SK-N-SH (cell line): ENCODE measurements around the gene KRT6B. TPM values are rescaled to one million over a fixed set of nuclear protein-coding genes. Genes with fewer than 3 reads are reported as not detected.

Experiments used
- CTCF ChIA-PET: fragments of 300-600, 350-600 bp; formaldehyde crosslinking; extraction: SDS; loops from one replicate; lab custom pipeline; 2021; lab: Yijun Ruan, JAX
- POLR2A ChIA-PET: fragments of 350-600 bp; sonication (Branson Sonifier 250); formaldehyde crosslinking; extraction: SDS; loops from one replicate; lab custom pipeline; 2020; ENCODE audit warnings: antibody characterized with exemption, inconsistent platforms; lab: Yijun Ruan, JAX
- DNase-seq: peaks from one replicate; pipeline ENCODE4 v3.0.0; 2012
- H2AFZ ChIP-seq: fragments of 200-600 bp; sonication (generic); 2 replicates; pipeline ENCODE4 v1.8.1; 2016; ENCODE audit warnings: antibody characterized with exemption, mild to moderate bottlenecking, low read depth
- H3F3A ChIP-seq: fragments of 200-600 bp; sonication (generic); replicated peaks from 2 replicates; pipeline ENCODE3; 2016; ENCODE audit warnings: antibody characterized with exemption, mild to moderate bottlenecking; ENCODE audit not compliant: insufficient read depth
- H3K27ac ChIP-seq, 2 experiments: fragments of 200-500 bp in 1 of 2; fragments of 200-600 bp in 1 of 2; sonication (Bioruptor generic) in 1 of 2; sonication (generic), shearing (Covaris generic) in 1 of 2; 2 replicates each; pipeline versions ENCODE4 v1.5.1 to v1.6.1; 2014 to 2016; ENCODE audit warnings: low read depth in 2 of 2, inconsistent platforms in 1 of 2, low read length in 1 of 2, mild to moderate bottlenecking in 1 of 2, mixed read lengths in 1 of 2
- H3K27me3 ChIP-seq: fragments of 200-600 bp; sonication (generic), shearing (Covaris generic); 2 replicates; pipeline ENCODE4 v1.6.1; 2016; ENCODE audit warnings: mixed run types; ENCODE audit not compliant: insufficient read depth
- H3K36me3 ChIP-seq, 2 experiments: fragments of 200-500 bp in 1 of 2; fragments of 200-600 bp in 1 of 2; sonication (Bioruptor generic) in 1 of 2; sonication (generic) in 1 of 2; replicated peaks in 1 of 2; 2 replicates each; pipeline versions ENCODE3 to v1.5.1; 2014 to 2016; ENCODE audit warnings: low read length in 1 of 2, mild to moderate bottlenecking in 1 of 2; ENCODE audit not compliant: insufficient read depth in 2 of 2, control insufficient read depth in 1 of 2
- H3K4me1 ChIP-seq, 2 experiments: fragments of 200-500 bp in 1 of 2; fragments of 200-600 bp in 1 of 2; sonication (Bioruptor generic) in 1 of 2; sonication (generic), shearing (Covaris generic) in 1 of 2; 2 replicates each; pipeline versions ENCODE4 v1.5.1 to v1.6.1; 2014 to 2016; ENCODE audit warnings: low read depth in 1 of 2, low read length in 1 of 2, mixed run types in 1 of 2; ENCODE audit not compliant: insufficient read depth in 2 of 2, control insufficient read depth in 1 of 2
- H3K4me2 ChIP-seq: fragments of 200-600 bp; sonication (generic), shearing (Covaris generic); 2 replicates; pipeline ENCODE4 v1.6.1; 2017; ENCODE audit warnings: mixed run types
- H3K4me3 ChIP-seq, 2 experiments: fragments of 200-500 bp in 1 of 2; fragments of 200-600 bp in 1 of 2; sonication (Bioruptor generic) in 1 of 2; sonication (generic), shearing (Covaris generic) in 1 of 2; 2 replicates each; pipeline versions ENCODE4 v1.5.1 to v1.8.1; 2014 to 2016; ENCODE audit warnings: low read depth in 2 of 2, inconsistent platforms in 1 of 2, low read length in 1 of 2, mild to moderate bottlenecking in 1 of 2, mixed read lengths in 1 of 2, moderate library complexity in 1 of 2
- H3K79me2 ChIP-seq: fragments of 200-600 bp; sonication (generic); 2 replicates; pipeline ENCODE4 v1.8.1; 2017; ENCODE audit warnings: mild to moderate bottlenecking; ENCODE audit not compliant: insufficient read depth
- H3K9ac ChIP-seq: fragments of 200-600 bp; sonication (generic); 2 replicates; pipeline ENCODE4 v1.6.1; 2017; ENCODE audit warnings: mixed run types
- H3K9me2 ChIP-seq: fragments of 200-600 bp; sonication (generic); 2 replicates; pipeline ENCODE4 v1.6.1; 2017; ENCODE audit warnings: mixed run types
- H3K9me3 ChIP-seq: fragments of 200-600 bp; sonication (generic); 2 replicates; pipeline ENCODE4 v1.6.1; 2017; ENCODE audit warnings: mixed run types, mild to moderate bottlenecking, moderate library complexity
- H4K20me1 ChIP-seq: fragments of 200-600 bp; sonication (generic); 2 replicates; pipeline ENCODE4 v1.6.1; 2017; ENCODE audit warnings: mild to moderate bottlenecking, mixed run types; ENCODE audit not compliant: insufficient read depth
- FOSL2 ChIP-seq: IDR thresholded peaks from 2 replicates; pipeline ENCODE4 v1.4.0; 2012; ENCODE audit warnings: low read depth, mild to moderate bottlenecking, moderate library complexity, borderline replicate concordance
- FOXJ3 ChIP-seq: sonication (generic); formaldehyde crosslinking; IDR thresholded peaks from 2 replicates; pipeline ENCODE4 v1.5.1; 2020; ENCODE audit warnings: mild to moderate bottlenecking, missing genetic modification reagents
- FOXM1 ChIP-seq: IDR thresholded peaks from 2 replicates; pipeline ENCODE4 v1.4.0; 2012; ENCODE audit warnings: low read depth, mild to moderate bottlenecking
- GATA2 ChIP-seq: sonication (generic); formaldehyde crosslinking; IDR thresholded peaks from 2 replicates; pipeline ENCODE4 v1.5.0; 2020; ENCODE audit warnings: mild to moderate bottlenecking, missing genetic modification reagents
- MEF2A ChIP-seq: IDR thresholded peaks from 2 replicates; pipeline ENCODE4 v1.4.0; 2012; ENCODE audit warnings: low read depth, borderline replicate concordance
- NRF1 ChIP-seq: IDR thresholded peaks from 2 replicates; pipeline ENCODE4 v1.6.1; 2012; ENCODE audit warnings: low read depth, mild to moderate bottlenecking, low read length
- RAD21 ChIP-seq: IDR thresholded peaks from 2 replicates; pipeline ENCODE4 v1.6.1; 2012; ENCODE audit warnings: mild to moderate bottlenecking, low read length
- SMC3 ChIP-seq: IDR thresholded peaks from 2 replicates; pipeline ENCODE4 v1.6.1; 2012; ENCODE audit warnings: low read depth, low read length, improper control_type of control experiment
- TAF1 ChIP-seq: IDR thresholded peaks from 2 replicates; pipeline ENCODE4 v1.6.1; 2012; ENCODE audit warnings: low read depth, mild to moderate bottlenecking, low read length, moderate library complexity, borderline replicate concordance
- TCF12 ChIP-seq: IDR thresholded peaks from 2 replicates; pipeline ENCODE4 v1.4.0; 2012
- TEAD4 ChIP-seq: IDR thresholded peaks from 2 replicates; pipeline ENCODE4 v1.4.0; 2012; ENCODE audit warnings: mild to moderate bottlenecking, borderline replicate concordance; ENCODE audit not compliant: insufficient read depth
- YY1 ChIP-seq: IDR thresholded peaks from 2 replicates; pipeline ENCODE4 v1.4.0; 2012; ENCODE audit warnings: low read depth, mild to moderate bottlenecking
- WGBS: methylation state at CpG from one replicate; pipeline ENCODE4 v1.1.6; 2017; ENCODE audit warnings: low lambda C conversion rate; 5-methylcytosine and 5-hydroxymethylcytosine counted together
- polyA plus RNA-seq, 3 experiments: library from polyadenylated mRNA; depleted of rRNA; stranded (reverse); fragments of >200 nt; gene quantifications; 2 replicates each; pipeline ENCODE4 v1.2.3, GENCODE V29; 2012
- TF ChIP-seq, protein P1 (sequence below): IDR thresholded peaks from 2 replicates; pipeline ENCODE4 v1.4.0; 2012; ENCODE audit warnings: low read depth
- TF ChIP-seq, protein P2 (sequence below): IDR thresholded peaks from 2 replicates; pipeline ENCODE4 v1.4.0; 2012; ENCODE audit warnings: low read depth, borderline replicate concordance
- TF ChIP-seq, protein P3 (sequence below): fragments of 150-350 bp; IDR thresholded peaks from 2 replicates; pipeline ENCODE4 v1.6.1; 2017; ENCODE audit warnings: antibody characterized with exemption, low read length, low read depth, borderline replicate concordance
- TF ChIP-seq, protein P4 (sequence below): fragments of 200-600 bp; sonication (generic); IDR thresholded peaks from 2 replicates; pipeline ENCODE4 v1.6.1; 2017; ENCODE audit warnings: antibody characterized with exemption, mild to moderate bottlenecking, moderate library complexity
- TF ChIP-seq, protein P5 (sequence below): IDR thresholded peaks from 2 replicates; pipeline ENCODE4; 2012
- TF ChIP-seq, protein P6 (sequence below): fragments of 150-350 bp; IDR thresholded peaks from 2 replicates; pipeline ENCODE4 v1.6.1; 2016; ENCODE audit warnings: mild to moderate bottlenecking, low read depth, low read length

The KRT6B gene
- polyA plus RNA-seq, 1 of the 3 experiments (the other 2 are of a cell fraction) = not detected

DNA sequence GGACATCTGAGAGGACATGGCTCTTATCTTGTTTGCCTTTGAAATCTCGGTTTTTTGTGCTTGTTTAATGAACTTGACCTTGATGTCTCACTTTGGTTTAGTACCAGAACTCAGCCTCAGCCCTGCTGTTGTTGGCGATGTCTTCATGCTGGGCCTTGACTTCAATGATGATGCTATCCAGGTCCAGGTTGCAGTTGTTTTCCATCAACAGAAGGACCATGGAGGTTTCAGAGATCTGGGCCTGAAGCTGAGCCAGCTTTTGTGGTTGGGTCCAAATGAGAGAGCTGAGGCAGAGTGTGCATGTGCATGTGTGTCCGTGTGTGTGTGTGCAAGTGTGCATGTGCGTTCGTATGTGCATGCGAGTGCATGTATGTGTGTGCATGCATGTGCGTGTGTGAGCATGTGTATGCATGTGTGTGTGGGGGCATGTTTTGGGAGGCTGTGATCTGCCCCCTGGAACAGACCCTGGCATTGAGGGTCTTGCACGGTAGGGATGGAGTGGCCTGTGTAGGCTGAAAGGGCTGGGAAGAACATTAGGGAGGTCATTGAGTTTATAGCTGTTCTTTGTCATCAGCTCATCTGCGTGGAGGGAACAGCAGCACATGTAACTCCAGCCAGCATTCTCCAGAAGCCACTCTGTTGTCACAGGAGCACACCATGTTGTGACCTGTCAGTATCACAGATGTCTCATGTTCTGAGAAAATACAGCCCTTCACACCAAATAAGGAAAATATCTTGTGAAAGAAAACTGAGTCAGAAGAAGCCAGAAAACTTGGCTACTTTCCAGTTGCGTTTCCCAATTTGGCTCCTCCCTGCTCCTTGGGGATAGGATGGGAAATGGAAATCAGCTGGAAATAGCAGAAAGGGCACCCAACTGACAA lies 35.8 kb downstream of the KRT6B start:
- Histone ChIP-seq H3K9me2 (no peaks in the 10 kb centered on the region), H3K4me1 (peaks cover 0 to 5% of the 10 kb centered on the region in 2 experiments; a peak in 1 of 4 replicates), H3F3A (no peaks in the 10 kb centered on the region), H3K4me3 (no peak overlapping the region), H4K20me1 (no peaks in the 10 kb centered on the region), H3K4me2 (no peak overlapping the region), H2AFZ (no peak overlapping the region), H3K27me3 (peaks cover 8% of the 10 kb centered on the region; the same call in 1 of the 2 replicates), H3K9ac (no peak overlapping the region), H3K27ac (no peak overlapping the region), H3K36me3 (no peaks in the 10 kb centered on the region), H3K9me3 (no peaks in the 10 kb centered on the region), H3K79me2 (no peaks in the 10 kb centered on the region)
- 51% methylated on average over 10 of the region's 10 CpGs for WGBS
- POLR2A ChIA-PET = no interaction called here
- CTCF ChIA-PET = interaction anchor here (1.2 kb wide), 1 partner anchor 9 kb away, joined by 3 read pairs; no protein-coding TSS in a partner anchor
- no peak for DNase-seq
- TF ChIP-seq SMC3 = no peak
- no peak for TF ChIP-seq NRF1
- TF ChIP-seq, protein P1, sequence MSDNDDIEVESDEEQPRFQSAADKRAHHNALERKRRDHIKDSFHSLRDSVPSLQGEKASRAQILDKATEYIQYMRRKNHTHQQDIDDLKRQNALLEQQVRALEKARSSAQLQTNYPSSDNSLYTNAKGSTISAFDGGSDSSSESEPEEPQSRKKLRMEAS = no peak
- TF ChIP-seq, protein P2, sequence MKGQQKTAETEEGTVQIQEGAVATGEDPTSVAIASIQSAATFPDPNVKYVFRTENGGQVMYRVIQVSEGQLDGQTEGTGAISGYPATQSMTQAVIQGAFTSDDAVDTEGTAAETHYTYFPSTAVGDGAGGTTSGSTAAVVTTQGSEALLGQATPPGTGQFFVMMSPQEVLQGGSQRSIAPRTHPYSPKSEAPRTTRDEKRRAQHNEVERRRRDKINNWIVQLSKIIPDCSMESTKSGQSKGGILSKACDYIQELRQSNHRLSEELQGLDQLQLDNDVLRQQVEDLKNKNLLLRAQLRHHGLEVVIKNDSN = no peak
- no peak for TF ChIP-seq RAD21
- no peak for TF ChIP-seq FOSL2
- TF ChIP-seq TCF12 = 0 out of 2 replicates have a peak, but pooled peaks have one; percentile 8

DNA sequence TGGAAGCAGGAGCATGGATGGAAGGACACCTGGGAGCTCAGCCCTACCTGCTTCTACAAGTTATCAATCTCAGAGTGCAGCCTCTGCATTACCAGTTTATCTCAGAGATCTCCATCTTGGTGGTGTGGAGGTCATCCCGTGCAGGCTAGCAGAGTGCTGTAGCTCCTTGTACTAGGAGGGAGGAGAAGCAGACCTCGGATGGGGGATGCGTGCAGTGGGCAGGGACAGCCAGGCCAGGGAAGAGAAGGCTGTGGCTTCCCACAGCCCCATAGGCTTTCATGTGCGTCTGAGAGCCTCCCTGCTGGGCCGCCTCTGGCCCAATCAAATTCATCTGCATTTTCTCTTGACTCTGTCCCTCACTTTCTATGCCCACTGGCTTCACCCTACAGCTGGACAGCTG lies 37.0 kb downstream of the KRT6B start:
- Histone ChIP-seq H3F3A (no peaks in the 10 kb centered on the region), H3K9me2 (no peaks in the 10 kb centered on the region), H3K9ac (no peak overlapping the region), H3K4me2 (no peak overlapping the region), H3K36me3 (no peaks in the 10 kb centered on the region), H3K4me3 (no peak overlapping the region), H3K4me1 (peaks cover 0 to 5% of the 10 kb centered on the region in 2 experiments; a peak in 1 of 4 replicates), H3K79me2 (no peaks in the 10 kb centered on the region), H4K20me1 (no peaks in the 10 kb centered on the region), H2AFZ (no peak overlapping the region), H3K9me3 (no peaks in the 10 kb centered on the region), H3K27me3 (peaks cover 8% of the 10 kb centered on the region; the same call in 1 of the 2 replicates), H3K27ac (no peak overlapping the region)
- DNase-seq = no peak
- ChIA-PET POLR2A (no interaction called here), CTCF (interaction anchor here (0.6 to 1.8 kb wide), 3 partner anchors 43 to 296 kb away, joined by 3 to 9 read pairs (median 3); no protein-coding TSS in a partner anchor)
- 55% methylated on average over 2 of the region's 5 CpGs for WGBS
- TF ChIP-seq YY1 (no peak), MEF2A (no peak), NRF1 (no peak), TCF12 (no peak), RAD21 (no peak), GATA2 (CRISPR knock-in tag) (no peak), FOSL2 (no peak), TEAD4 (no peak), FOXM1 (no peak), TAF1 (no peak), FOXJ3 (no peak)
- TF ChIP-seq, protein P3, sequence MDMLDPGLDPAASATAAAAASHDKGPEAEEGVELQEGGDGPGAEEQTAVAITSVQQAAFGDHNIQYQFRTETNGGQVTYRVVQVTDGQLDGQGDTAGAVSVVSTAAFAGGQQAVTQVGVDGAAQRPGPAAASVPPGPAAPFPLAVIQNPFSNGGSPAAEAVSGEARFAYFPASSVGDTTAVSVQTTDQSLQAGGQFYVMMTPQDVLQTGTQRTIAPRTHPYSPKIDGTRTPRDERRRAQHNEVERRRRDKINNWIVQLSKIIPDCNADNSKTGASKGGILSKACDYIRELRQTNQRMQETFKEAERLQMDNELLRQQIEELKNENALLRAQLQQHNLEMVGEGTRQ = no peak
- TF ChIP-seq, protein P4, sequence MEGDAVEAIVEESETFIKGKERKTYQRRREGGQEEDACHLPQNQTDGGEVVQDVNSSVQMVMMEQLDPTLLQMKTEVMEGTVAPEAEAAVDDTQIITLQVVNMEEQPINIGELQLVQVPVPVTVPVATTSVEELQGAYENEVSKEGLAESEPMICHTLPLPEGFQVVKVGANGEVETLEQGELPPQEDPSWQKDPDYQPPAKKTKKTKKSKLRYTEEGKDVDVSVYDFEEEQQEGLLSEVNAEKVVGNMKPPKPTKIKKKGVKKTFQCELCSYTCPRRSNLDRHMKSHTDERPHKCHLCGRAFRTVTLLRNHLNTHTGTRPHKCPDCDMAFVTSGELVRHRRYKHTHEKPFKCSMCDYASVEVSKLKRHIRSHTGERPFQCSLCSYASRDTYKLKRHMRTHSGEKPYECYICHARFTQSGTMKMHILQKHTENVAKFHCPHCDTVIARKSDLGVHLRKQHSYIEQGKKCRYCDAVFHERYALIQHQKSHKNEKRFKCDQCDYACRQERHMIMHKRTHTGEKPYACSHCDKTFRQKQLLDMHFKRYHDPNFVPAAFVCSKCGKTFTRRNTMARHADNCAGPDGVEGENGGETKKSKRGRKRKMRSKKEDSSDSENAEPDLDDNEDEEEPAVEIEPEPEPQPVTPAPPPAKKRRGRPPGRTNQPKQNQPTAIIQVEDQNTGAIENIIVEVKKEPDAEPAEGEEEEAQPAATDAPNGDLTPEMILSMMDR = no peak
- TF ChIP-seq, protein P2 = no peak
- TF ChIP-seq, protein P5, sequence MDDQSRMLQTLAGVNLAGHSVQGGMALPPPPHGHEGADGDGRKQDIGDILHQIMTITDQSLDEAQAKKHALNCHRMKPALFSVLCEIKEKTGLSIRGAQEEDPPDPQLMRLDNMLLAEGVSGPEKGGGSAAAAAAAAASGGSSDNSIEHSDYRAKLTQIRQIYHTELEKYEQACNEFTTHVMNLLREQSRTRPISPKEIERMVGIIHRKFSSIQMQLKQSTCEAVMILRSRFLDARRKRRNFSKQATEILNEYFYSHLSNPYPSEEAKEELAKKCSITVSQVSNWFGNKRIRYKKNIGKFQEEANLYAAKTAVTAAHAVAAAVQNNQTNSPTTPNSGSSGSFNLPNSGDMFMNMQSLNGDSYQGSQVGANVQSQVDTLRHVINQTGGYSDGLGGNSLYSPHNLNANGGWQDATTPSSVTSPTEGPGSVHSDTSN = no peak
- TF ChIP-seq, protein P6, sequence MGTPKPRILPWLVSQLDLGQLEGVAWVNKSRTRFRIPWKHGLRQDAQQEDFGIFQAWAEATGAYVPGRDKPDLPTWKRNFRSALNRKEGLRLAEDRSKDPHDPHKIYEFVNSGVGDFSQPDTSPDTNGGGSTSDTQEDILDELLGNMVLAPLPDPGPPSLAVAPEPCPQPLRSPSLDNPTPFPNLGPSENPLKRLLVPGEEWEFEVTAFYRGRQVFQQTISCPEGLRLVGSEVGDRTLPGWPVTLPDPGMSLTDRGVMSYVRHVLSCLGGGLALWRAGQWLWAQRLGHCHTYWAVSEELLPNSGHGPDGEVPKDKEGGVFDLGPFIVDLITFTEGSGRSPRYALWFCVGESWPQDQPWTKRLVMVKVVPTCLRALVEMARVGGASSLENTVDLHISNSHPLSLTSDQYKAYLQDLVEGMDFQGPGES = no peak
